Dermis blood vessel endothelial cell (primary cell): Measurements from ENCODE around the gene PKLR. TPM values are rescaled to one million over a fixed set of nuclear protein-coding genes. Genes with fewer than 3 reads are reported as not detected.
A peak's percentile ranks its signal among the peaks of the same experiment; 100 is the strongest.
"Not testable (repeated sequence)": the region's sequence is repeated elsewhere in the genome, so short reads cannot be mapped to it uniquely, and the experiment has no call there.

Source experiments
- DNase-seq: peaks from one replicate; pipeline ENCODE4 v3.0.0; 2010
- total RNA-seq: library from RNA; depleted of rRNA; stranded (reverse); fragments of >200 nt; gene quantifications from 2 replicates; pipeline ENCODE4 v1.2.3, GENCODE V29; 2014

PKLR gene
- total RNA-seq, result 0.05 TPM in 1 of 2 replicates, not detected in the other

DNA sequence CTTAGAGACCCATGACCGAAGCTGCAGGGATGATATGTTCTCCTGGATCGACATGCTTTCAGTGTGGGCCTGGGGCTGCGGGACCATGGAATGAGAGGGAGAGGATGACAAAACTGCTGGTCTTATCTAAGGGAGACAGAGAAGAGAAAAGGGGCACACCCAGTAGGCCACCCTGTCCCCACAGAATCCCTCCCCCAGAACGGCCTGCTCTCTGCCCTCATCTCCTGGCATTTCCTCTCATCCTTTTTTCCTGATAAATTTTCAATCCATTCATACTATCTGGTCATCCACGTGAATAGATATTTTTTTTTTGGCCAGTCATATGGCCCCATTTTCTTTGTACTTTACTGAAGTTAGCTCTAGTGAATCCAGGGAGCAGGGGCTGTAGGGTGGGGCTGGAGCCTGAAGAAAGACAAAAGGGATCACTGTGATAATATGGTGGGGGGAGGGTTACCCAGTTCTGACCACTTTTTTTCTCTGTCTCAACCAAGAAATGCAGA lies at the start of gene PKLR:
TSS of gene PKLR (minus strand) at position 97 of the 500 bp plus-strand sequence. CDS start at position 54, 43 bp downstream.
- DNase-seq, result no peak

DNA sequence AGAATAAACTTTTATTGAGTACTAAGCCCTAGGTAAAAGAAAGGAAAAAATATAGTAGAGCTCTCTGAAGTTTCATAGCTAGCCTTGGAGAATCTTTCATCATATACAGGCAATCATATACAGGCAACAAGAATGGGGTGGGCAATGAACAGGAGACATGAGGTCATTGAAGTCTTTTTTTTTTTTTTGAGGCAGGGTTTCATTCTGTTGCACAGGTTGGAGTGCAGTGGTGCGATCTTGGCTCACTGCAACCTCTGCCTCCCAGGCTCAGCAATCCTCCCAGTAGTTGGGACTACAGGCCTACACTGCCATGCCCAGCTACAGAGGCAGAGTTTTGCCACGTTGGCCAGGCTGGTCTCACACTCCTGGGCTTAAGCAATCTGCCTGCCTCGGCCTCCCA lies 41.6 kb upstream of the PKLR start:
- no peak for DNase-seq

DNA sequence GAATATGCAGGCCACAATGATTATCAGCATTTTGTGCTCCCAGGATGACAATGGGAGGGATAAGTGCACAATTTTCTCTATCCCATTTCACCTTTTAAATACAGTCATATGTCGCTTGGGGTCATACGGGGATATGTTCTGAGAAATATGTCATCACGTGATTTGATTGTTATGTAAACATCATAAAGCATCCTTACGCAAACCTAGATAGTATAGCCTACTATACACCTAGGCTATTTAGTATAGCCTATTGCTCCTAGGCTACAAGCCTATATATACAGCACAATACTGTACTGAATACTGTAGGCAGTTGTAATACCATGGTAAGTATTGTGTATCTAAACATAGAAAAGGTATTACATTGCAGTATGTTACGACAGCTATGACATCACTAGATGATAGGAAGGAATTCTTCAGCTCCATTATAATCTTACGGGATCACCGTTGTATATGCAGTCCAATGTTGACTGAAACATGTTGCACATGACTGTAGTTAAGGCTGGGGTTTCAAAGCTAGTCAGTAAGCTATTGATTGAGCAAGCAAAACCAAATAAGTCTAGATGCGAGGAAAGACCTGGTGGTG lies 38.4 kb upstream of the PKLR start:
- DNase-seq, result no peak

- DNase-seq, result no peak
These were observed 33.7 kb upstream of the PKLR start for GRCh38 chr1:155334962-155335361.

DNA sequence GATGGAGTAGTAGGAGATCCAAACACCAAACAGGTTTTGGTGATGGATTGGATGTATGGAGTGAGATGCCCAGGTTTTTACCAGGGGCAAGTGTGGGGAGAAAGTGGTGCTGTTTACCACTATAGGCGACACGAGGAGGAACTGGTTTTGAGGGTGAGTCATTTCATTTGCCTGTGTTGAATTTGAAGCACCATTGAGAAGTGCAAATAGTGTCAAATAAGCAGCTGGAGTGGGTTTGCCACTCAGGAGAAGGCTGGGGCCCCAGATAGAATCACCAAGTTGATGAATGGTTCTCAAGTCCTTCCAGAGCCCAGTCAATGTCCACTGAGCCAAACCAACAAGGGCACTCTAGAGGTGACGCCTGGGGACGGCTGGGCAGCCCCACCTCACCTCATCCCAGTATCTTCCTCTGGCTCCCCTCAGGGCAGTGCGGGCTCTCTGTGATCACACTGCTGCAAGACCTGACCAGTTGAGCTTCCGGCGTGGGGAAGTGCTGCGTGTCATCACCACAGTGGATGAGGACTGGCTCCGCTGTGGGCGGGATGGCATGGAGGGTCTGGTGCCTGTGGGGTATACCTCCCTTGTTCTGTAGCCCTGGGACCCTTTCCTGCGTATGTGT lies 28.9 kb upstream of the PKLR start:
- no peak for DNase-seq

DNA sequence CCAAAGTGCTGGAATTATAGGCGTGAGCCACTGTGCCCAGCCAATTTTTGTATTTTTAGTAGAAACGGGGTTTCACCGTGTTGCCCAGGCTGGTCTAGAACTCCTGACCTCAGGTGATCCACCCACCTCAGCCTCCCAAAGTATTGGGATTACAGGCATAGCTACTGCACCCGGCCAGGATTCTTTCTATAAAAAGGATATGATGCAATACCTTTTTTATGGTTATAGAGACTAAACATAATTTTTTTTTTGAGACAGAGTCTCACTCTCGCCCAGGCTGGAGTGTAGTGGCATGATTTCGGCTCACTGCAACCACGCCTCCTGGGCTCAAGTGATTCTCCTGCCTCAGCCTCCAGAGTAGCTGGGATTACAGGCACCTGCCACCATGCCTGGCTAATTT lies 27.6 kb upstream of the PKLR start:
- not testable (repeated sequence) for DNase-seq

- DNase-seq, result no peak
These were observed 26.7 kb upstream of the PKLR start for GRCh38 chr1:155327981-155328380.

DNA sequence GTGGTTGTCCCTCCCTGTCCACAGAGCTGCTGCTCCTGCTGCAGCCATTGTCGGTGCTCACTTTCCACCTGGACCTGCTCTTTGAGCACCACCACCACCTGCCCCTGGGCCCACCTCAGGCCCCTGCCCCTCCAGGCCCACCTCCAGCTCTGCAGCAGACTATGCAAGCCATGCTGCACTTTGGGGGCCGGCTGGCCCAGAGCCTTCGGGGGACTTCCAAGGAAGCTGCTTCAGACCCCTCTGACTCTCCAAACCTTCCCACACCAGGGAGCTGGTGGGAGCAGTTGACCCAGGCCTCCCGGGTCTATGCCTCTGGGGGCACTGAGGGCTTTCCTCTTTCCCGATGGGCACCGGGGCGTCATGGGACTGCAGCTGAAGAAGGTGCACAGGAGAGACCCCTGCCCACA lies 25.4 kb upstream of the PKLR start:
- DNase-seq, result no peak

GRCh38 chr1:155326020-155326526 lies 24.8 kb upstream of the PKLR start:
- DNase-seq, result no peak

GRCh38 chr1:155325603-155325893 lies 24.3 kb upstream of the PKLR start:
- no peak for DNase-seq

DNA sequence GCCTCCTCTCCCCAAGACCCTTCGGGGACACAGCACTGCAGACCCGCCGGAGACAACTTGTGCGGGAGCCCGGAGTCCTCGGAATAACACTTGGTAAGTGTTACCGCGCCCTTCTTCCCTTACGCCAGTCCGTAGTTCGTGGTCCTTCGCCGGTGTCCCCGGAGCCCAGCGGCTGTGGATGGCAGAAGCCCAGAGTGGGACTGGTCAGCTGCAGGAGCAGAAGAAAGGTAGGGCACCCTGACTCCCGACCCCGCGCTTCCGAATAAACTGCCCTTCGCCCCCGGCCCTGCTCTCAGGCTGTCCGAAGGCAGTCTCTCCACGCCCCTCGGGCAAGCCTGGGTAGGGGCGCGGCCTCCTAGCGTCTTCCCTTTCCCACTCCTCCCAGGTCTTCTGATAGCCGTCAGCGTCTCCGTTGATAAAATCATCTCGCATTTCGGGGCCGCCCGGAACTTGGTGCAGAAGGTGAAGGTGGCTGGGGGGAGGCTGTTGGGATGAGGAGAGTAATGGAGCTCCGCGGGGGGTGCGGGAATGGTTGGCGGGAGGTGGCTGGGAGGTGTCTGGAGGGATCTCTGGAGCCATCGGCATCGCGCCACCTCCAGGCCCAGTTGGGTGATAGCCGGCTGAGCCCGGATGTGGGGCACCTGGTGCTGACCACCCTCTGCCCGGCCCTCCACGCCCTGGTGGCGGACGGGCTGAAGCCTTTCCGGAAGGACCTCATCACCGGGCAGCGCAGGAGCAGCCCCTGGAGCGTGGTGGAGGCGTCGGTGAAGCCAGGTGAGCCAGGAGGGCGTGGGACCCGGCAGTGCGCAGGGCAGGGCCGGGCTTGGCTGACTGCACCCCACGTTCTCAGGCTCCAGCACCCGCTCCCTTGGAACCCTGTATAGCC lies 23.7 kb upstream of the PKLR start:
- peak; percentile 69 for DNase-seq

DNA sequence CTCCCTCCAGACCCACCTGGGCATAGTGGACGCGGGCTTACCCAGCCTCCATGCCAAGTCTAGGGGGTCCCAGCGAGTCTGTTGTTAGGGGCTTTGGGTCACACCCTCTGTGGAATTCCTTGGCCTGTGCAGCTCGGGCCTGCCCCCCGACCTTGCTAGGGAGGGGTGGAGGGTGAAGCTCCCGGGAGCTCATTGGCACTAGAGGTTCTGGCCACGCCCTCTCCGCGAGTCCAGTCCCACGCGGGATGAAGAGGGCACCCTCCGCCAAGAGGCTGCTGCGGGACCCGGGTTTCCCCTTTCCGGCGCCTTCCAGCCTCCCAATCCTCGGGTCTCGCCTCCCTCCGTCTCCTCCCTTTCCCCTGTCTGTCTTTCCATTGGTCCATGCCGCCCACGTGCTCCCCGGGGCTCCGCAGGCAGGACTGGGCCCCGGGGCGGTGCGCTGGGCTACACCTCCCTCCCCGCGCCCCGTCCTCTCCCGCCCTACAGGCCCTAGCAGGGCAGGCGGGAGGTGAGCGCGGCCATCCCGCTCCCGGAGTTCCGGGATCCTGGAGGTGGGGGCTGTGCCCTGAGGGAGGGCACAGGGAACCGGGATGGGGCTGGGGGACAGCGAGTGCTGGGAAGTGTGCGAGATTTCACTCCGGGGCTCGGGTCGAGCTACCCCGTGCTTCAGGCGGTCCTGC lies 22.9 kb upstream of the PKLR start:
- DNase-seq, result peak; percentile 96

DNA sequence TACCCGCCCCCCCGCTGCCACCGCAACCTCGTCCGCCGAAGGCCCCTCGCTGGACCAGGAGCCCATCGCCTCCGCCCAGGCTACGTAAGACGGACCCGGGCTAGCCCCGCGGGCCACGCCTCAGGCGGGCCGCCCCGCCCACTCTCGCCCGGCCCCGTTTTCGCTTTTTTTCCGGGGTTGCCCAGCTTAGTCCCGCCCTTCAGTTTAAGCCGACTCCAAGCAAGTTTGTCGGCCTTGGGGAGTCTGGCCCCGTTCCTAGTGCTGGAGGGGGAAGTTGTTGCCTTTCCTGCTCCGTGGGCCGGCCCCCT lies 22.4 kb upstream of the PKLR start:
- DNase-seq, result peak; percentile 92

GRCh38 chr1:155322953-155323728 lies 21.9 kb upstream of the PKLR start:
- peak; percentile 91 for DNase-seq

- peak; percentile 62 for DNase-seq
These were observed 21.3 kb upstream of the PKLR start for GRCh38 chr1:155322571-155322952.

- DNase-seq, result peak; percentile 17
These were observed 20.6 kb upstream of the PKLR start for GRCh38 chr1:155321639-155322503.

DNA sequence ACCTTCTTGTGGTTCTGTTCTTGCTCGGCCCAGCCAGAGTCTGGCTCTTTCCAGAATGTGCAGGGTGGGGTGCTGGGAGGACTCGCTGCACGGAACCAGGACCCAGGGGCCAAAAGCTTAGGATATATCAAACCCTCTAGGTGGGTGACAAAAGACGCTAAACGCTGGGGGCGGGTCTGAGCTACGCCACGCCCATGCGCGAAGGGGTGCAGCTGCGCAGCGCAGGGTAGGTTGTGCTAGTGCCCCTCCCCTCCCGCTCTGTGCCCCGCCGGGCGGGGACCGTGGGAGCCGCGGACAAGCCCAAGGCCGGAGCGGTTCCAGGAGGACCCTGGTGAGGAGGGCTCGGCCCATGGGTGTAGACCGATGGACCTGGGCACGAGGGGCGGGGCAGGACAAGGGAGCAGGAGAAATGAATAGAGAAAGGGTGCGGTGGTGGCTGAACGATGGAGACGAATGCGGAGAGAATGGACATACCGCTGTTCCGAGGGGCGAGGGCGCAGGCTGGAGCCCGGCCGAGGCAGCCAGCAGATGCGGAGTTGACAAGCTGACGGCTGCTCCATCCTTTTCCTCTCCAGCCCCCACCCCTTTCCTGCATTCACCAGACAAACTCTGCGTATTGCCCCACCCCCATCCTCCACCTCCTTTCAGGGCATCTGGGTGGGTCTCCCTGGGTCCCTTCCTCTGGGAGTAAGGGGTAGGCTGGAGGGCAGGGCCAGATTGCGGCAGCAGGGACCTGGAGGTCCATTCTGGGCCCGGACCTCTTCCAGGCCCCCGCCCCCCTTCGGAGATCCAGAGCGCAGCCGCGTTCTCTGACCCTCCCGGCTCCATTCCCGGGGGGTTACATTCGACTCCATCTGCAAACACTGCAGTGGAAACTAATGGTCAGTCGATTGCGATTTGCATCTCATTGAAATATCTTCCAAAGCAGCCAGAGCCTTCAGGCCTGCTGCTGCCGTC lies 19.7 kb upstream of the PKLR start, which contains the start of gene RUSC1:
TSS of gene RUSC1 (plus strand) at position 234 of the 957 bp plus-strand sequence. CDS start 880 bp downstream, outside the sequence.
- peak; percentile 72 for DNase-seq

GRCh38 chr1:155320252-155320651 lies 19.0 kb upstream of the PKLR start:
- DNase-seq, result no peak

GRCh38 chr1:155319536-155319935 lies 18.3 kb upstream of the PKLR start:
- no peak for DNase-seq

- DNase-seq, result no peak
These were observed 16.8 kb upstream of the PKLR start for GRCh38 chr1:155318082-155318481.
